GM18519 (cell line): Measurements from ENCODE around the gene SBNO2.
"Not testable (repeated sequence)": the region's sequence is repeated elsewhere in the genome, so short reads cannot be mapped to it uniquely, and the experiment has no call there.

Source experiments
- ATAC-seq: cut with Tn5 transposase; IDR thresholded peaks from one replicate; pipeline ENCODE4 v1.9.1; 2021; ENCODE audit warnings: mild to moderate bottlenecking, moderate library complexity; ENCODE audit not compliant: unreplicated experiment, low FRiP score

Gene SBNO2

DNA sequence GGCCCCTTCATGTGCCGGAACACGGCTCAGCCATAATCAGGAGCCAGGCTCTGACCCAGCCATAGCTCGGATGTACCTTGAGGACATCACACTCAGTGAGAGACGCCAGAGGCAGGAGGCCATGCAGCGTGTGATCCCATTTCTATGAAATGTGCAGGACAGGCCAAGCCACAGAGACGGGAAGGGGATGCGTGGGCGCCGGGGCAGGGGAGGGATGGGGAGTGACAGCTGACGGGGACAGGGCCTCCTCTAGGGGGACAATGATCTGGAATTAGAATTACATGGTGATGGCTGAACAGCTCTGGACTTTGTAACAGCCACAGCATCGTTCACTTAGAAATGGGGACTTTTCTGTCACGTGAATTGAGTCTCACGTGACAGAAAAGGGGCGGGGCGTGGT is 34.9 kb downstream of the SBNO2 start:
- no peak for ATAC-seq

DNA sequence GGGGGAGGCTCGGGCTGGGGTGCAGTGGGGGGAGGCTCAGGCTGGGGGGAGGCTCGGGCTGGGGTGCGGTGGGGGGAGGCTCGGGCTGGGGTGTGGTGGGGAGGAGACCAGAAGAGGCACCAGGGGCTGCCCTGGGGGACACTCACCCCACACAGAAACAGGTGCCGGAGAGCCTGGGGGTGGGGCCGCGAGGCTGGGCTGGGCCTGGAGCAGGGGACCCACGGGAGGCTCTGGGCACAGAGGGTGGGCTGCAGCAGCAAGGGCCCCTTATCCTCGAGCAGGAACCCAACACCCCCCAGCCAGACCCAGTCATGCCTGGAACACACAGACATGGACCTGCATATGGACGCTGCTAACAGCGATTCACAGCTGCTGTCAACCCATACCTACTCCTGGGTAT is 35.9 kb downstream of the SBNO2 start:
- ATAC-seq: no peak

DNA sequence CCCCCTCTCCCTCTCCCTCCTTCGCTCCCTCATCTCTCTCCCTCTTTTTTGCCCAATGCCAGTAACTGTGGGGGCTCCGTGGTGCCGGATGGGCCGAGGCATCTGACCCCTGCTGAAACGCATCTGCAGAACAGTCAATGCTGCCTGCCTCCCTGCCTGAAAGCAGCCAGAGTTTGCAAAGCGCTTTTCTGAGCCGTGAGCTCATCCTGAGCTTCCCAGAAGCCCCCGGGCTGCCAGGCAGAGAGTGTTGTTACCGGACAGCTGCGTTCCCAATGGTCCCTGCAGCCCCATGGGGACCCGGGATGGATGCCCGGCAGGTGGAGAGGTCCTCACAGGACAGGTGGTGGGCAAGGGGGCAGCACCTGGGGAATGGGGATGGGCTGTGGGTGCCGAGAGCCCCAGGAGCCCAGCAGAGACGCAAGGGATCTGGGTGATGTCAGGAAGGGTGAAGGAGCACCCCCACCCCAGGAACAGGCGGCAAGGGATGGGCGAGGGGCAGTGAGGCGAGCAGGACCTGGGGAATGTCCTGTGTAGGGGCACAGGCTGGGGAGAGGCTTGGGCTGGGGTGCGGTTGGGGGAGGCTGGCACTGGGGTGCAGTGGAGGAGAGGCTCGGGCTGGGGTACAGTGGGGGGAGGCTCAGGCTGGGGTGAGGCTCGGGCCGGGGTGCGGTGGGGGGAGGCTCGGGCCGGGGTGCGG is 37.3 kb downstream of the SBNO2 start:
- ATAC-seq: no peak

DNA sequence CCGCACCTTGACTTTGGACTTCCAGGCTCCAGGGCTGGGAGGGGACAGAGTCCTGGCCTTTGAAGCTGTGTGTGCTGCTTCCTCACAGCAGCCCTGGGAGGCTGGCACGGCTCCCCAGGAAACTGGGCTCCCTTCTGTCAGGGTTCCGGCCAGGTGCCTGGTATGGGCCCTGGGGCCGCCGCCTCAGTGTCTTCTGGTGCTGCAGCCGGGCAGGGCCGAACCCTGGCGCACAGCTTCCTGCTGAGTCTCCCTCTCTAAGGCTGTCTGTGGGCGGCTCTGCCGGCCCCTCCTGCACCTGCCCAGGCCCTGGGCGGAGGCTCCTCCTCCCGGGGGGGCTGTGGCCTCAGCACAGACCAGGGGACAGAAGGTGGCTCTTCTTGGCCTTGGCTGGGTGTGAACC is 37.9 kb downstream of the SBNO2 start:
- no peak for ATAC-seq

DNA sequence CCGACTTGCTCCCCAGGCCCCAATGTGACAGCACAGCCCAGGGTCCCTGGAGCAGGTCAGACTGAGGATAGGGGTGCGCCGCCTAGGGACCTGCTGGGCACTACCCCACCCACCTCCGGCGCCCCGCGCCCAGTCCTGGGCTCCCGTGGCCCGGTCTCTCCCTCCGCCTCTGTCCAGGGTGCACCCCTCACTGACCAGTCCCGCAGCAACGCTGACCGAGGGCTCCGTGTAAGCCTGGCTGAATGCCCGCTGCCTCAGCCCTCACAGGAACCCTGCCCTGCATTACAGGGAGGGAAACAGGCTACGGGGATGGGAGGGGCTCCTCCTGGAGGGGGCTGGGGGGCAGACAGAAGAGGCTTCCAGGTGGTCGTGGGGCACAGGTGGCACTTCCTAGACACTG is 38.6 kb downstream of the SBNO2 start:
- no peak for ATAC-seq

DNA sequence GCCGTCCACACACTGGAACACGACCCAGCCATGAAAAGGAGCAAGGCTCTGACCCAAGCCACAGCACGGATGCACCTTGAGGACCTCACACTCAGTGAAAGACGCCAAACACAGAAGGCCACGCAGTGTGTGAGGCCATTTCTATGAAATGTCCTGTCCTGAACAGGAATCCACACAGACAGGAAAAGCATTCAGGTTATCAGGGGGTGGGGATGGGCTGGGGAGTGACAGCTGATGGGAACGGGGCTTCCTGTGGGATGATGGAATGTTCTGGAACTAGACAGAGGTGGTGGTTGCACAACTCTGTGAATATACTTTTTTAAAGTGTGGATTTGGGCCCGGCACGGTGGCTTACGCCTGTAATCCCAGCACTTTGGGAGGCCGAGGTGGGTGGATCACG is 39.6 kb downstream of the SBNO2 start:
- no peak for ATAC-seq

DNA sequence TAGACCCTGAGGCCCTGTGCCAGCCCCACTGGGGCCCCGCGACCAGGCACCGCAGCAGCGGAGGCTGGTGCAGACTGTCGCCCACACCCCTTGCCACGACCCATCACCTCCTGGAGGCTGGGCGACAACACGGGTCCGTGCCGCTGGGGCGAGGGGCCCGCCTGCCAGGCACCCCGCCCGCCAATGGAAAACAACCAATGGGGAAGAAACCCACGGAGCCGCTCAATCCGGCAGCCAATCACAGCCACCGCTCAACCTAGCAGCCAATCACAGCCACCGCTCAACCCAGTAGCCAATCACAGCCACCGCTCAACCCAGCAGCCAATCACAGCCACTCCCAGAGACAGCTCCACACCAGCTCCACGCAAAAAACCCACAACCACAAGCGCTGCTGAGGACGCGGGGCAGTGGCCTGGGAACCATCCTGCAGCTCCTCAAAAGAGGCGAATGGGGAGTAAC is 40.6 kb downstream of the SBNO2 start:
- ATAC-seq: no peak

DNA sequence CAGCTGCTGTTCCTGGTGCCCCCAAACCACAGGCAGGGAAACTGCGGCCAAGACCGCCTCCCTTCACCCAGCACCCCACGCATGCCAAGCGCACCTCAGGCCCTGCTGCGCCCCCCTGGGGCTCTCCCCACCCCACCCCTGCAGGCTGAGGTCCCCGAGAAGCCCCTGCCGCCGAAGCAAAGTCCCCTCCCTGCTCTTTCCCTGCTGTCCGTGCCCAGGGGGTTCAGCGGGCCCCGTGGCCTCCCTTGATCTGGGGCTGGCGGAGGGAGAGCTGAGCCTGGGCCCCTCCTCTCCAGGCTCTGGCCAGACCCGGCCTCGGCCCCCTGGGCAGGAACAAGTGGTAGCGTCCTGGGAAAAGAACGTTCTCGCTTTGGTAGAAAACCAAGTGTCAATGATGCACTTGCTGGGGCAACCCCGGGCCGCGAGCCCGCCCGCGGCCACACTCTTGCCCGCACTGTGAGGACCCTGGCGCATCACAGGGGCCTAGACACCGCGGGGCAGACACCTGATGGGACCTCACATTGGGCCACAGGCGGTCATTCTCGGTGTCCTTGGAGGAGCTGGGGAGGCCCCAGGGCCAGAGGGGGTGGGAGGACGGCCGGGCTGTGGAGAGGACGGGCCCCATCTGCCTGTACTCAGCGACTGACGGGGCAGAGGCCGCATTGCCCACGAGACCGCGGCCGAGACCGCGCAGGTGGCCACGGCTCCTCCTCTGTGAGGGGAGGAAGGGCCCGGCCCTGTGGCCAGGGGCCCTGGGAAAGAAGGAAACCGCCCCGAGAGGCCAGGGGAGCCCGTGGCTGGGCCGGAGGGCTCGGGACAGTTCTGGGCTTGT is 41.3 kb downstream of the SBNO2 start:
- ATAC-seq: no peak

DNA sequence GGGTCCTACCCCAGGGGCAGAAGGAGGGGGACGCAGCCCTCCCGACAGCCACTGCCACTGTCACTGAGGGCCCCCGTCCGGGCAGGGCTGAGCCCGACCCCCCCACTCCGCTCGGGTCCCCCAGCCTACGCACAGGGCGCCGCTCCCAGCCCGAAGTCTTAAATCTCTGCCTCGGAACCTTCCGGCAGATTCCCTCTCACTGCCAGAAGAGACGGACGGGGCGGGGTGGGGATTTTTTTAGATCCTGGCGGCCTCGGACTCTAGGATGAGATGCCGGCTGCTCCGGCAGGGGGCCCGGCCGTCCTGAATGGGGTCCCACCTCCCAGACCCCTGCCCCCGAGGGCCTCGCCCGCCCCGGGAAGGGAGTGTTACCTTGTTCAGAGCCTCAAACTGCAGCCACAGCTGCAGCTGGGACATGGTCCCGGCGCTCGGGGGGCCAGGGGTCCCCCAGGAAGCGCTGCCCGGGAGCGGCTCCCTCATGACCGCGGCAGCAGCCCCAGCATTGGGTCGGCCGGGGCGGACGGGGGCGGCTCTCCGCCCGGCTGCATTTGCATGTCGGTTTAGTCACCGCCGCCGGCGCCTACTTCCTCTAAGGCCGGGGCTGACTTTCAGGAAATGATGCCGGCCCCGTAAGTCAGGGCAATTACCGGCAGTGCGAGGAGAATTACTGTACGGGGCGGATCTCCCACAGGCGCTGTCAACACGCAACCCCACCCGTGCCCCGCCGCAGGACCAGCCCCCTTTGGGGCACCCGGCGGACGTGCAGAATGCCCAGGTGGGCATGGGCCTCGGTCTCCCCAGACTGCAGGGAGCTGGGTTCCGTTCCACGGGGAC is 42.1 kb downstream of the SBNO2 start:
- ATAC-seq: no peak

DNA sequence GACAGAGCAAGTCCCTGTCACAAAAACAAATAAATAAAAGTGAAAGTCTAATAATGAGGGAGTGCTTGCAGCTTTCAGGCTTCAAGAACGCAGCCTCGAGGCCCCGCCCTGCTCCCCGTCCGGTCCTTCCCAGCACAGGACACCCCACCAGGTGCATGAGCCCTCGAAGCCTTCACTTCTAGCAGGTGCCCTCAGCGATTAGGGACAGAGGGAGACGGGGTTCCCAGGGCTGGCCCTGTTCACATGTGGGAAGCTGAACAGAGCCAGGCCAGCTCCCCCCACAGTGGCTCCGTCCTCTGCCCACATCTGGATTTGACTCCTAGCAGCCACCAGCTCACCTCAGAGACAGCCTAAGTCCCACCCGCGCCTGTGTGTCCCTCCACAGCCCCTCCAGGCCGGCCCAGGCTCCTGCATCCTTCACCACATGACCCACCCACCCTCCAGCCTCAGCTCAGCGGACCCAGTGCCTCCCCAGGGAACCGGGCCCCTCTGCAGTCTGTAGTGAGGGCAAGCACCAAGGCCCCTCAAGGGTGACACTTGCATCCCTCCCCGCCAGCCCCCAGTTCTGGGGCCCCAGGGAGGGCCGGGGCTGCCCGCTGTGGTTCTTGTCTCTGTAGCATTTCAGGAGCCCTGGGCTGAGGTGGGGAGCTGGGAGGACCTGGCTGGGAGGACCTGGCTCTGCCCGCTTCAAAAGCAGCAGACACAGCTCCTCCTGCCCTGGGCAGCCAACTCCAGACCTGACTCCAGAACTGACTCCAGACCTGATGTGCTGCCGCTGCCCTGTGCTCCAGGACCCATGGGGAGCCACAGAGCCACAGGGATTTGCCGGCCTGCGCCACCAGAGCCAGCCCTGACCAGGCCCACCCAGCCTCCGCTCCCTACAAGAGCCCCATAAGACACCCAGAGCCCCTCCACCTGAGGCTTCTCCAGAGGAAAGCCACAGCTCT is 43.0 kb downstream of the SBNO2 start:
- no peak for ATAC-seq

DNA sequence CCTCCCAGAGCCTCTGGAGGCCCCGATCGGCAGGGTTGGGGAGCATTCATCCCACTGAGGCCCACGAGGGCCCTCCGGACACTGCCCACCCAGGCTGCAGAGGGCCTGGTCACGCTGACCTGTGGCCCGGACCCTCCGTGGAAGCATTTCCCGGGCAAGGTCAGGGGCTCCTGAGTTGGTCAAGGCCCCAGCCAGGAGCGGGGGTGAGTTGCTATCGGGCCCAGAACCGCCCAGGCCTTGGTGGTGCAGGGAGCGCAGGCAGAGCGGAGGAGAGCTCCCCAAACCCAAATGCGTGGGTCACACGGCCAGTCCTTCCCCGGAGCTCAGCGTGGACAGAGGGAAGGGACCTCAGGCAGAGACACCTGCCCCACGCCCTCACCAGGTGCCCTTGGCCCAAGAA is 44.5 kb downstream of the SBNO2 start:
- ATAC-seq: no peak

DNA sequence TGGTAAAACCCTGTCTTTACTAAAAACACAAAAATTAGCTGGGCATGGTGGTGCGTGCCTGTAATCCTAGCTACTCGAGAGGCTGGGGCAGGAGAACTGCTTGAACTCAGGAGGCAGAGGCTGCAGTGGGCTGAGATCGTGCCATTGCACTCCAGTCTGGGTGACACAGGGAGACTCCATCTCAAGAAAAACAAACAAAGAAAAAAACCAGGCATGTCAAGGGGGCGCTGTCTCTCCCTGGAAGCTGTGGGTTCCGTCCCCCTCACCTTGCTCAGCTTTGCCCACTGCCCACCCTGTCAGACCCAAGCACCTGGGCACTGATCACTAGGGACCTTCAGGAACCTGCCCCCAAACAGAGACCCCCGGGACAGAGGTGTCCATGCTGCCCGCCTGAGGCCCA is 45.0 kb downstream of the SBNO2 start:
- ATAC-seq: not testable (repeated sequence)

DNA sequence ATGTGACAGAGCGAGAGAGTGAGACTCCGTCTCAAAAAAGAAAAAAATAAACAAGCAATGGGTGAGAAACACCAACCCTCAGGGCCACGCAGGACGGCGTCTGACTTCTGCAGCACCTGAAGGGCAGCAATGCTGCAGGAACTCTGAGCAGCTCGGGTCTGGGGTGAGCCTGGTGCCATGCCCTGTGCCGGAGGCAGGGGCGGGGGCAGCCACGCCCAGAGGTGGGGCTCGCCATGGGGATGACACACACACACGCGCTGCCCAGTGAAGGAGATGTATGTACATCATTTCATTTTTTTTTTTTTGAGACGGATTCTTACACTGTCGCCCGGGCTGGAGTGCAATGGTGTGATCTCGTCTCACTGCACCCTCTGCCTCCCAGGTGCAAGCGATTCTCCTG is 46.0 kb downstream of the SBNO2 start:
- no peak for ATAC-seq

DNA sequence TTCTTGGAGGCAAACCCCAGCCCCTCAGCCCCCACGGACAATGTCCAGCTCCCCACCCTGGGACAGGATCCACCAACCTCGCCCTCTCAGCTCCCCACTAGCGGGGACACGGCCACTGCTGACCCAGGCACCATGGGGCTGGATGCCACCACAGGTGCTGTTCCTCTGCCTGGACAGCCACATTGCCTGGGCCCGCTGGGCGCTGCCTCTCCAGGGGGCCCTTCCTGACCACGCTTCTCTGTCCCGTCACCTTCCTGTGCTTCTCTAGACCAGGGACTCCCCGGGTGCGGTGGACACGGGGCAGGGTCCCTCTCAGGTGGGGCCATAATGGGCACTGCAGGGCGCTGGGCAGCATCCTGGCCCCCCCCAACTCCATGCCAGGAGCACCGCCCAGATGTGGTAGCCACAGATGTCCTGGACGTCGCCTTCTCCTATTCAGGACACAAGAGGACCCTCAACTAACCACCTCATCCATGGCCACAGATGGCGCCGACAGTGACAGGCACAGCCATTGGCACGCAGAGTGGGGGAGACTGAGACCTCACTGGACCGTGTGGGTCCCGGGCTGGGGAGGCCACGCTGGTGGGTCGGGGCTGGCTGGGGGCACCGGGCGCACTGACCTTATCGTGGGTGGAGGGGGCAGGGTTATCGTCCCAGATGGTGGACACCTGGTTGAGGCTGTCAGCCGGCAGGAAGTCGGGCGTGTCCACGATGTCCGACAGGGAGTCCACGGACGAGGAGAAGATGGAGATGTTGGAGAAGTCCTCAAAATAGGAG is 46.9 kb downstream of the SBNO2 start:
- ATAC-seq: no peak

DNA sequence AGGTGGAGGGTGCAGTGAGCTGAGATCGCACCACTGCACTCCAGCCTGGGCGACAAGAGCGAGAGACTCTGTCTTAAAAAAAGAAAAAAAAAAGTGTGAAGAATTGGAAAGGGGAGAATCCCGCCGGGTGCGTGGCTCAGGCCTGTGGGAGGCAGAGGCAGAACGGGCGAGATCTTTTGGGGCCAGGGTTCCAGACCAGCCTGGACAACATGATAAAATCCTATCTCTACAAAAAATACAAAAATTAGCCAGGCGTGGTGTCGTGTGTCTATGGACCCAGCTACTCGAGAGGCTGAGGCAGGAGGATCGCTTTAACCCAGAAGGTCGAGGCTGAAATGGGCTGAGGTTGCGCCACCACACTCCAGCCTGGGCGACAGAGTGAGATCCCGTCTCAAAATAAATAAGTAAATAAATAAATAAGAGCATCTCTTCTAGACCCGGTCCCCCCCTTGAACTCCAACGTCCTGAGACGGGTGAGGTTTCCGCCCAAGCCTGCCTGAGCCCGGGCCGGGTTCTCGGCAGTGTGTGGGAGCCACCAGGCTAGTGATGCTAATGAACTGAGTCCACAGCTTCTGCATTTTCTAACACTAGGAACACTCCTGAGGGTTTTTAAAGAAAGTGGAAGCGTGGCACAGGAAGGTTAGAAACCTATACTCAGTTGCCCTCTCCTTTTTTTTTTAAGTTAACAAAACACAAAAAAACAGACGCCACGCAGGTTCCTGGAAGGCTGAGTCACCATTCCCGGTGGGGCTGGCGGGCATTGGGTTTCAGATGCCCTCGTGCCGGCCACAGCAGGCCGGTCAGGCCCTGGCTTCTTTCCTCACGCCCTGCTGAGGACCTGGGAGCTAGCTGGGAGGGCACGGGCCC is 48.2 kb downstream of the SBNO2 start:
- no peak for ATAC-seq

DNA sequence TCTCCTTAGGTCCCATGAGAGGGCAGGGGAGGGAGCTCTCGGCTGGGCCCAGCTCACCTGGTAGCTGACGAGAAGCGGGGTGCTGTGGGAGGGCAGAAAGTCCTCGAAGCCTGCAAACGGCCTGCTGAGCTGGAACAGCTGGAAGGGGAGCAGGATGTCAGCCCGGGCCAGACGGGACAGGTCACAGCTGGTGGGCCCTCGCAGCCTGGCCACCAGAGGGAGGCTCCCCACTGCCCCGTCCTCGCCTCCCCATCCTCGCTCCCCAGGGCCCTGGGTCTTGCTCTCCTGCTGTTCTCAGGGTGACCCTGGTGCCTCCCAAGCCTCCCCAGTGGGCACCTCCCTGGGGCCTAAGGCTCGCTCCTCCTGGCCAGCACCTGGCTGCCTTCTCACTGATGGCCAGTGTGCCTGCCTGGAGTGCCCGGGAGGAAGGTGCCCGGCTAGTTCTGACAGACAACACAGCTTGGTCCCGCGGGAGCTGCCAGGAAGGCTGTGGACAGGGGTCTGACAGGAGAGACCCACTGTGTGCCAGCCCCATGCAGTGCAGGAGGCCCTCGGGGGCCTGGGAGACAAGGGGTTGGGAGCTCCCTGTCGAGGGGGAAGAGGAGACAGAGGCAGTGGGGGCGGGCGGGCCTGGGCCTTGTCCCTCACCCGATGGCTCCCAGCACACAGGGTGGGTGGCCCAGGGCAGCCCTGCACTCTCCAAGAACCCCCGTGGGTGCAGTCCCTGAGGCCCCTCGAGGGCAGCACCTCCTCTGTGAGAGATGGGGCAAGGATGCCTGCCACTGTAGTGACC is 50.0 kb downstream of the SBNO2 start:
- ATAC-seq: no peak

DNA sequence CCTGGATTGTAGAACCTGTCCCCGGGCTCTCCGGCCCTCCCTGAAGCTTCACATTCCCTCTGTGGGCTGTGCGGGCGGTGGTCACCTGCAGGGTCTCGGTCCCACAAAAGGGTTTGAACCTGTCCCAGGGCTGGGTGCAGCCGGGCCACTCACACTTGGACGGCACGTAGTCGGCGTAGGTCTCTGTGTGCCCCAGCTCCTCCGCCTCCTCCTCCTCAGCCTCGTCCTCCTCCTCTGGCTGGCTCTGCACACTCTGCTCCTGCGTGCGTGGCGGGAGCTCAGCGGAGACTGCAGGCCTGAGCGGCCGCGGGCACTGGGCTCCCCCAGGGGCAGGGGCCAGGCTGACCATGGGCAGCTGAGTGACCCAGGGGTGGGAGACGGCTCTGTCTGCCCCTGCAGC is 50.7 kb downstream of the SBNO2 start:
- ATAC-seq: no peak

DNA sequence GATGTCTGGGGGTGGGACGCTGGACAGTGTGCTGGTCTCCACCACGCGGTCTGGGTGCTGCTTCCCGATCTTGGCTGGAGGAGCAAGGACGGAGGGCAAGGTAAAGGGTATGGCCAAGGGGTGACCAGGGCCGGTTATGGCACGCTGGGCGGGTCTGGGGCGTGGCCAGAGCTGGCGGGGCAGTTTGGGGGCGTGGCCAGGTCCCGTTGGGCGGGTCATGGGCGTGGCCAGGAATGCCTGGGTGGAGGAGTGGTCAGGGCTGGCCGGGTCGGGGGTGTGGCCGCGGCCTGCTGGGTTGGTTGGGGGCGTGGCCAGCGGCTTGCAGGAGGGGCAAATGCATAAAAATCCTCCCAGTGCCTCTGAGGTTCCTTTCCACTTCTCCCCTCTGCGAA is 51.1 kb downstream of the SBNO2 start:
- ATAC-seq: no peak
